ENCODE measurements around the gene GALNT9. TPM values are rescaled to one million over a fixed set of nuclear protein-coding genes. Genes with fewer than 3 reads are reported as not detected.

Gene GALNT9
- total and polyA plus RNA-seq, 7 donors, result 0.28 to 5.0 (median 2.8) TPM; not detected in 2

- Histone ChIP-seq H3K27ac (no peak overlapping the region), H3K4me3 (no peak overlapping the region), H3K4me1 (no peaks in the 10 kb centered on the region), H3K36me3 (no peaks in the 10 kb centered on the region), H3K9me3 (no peaks in the 10 kb centered on the region), H3K27me3 (peaks cover 0 to 11% (median 0%) of the 10 kb centered on the region in 3 donors)
- TF ChIP-seq CTCF (IDR thresholded peaks at IDR 0.05), result no peak
- TF ChIP-seq POLR2A (IDR thresholded peaks at IDR 0.05), result no peak
- no peak for TF ChIP-seq POLR2AphosphoS5 (IDR thresholded peaks at IDR 0.05)
- no peak for TF ChIP-seq EP300 (IDR thresholded peaks at IDR 0.05)
- 77 to 87% methylated on average over 40 of the region's 40 CpGs for WGBS, 2 donors
- intact Hi-C loops (cut with DNase I), result no loop called here
- DNase-seq, result no peak
Measured at GRCh38 chr12:132262256-132263060, 66.9 kb downstream of the GALNT9 start.

DNA sequence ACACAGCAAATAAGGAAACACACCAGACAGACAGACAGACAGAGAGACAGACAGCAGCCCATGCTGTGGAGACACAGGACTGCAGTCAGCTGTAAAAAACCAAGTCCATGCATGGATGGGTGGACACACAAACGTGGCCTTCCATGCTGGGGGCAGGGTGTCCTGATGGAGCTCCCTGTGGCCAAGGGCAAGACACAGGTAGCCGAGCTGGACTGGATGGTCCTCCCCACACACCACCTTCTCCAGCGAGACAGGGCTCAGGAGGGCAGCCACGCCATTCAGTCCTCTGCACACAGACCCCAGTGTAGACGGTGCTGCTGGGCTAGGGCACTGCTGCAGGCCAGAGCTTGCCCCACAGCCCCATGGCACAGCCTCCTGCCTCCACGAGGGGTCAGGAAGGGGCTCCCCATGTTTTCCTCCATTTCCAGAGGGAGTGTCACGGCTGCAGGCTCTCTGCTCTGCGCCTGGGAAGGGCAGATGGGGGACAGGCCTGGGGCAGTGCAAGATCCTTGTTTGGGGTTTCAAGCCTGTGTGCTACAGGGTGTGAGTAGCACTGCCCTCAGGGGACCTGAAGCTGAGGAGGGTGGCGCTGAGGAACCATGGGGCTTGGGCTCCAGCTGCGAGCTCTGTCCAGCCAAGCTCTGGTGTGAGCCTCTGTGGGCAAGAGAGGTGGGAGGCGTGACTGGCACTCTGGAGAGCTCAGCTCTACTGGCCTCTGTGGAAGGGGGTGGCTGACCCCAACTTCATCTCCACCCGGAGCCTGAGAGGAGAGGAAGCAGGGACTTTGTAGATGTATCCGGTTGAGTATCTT, 67.9 kb downstream of the GALNT9 start:
- Histone ChIP-seq H3K4me3 (no peak overlapping the region), H3K27me3 (peaks cover 0 to 11% (median 0%) of the 10 kb centered on the region in 3 donors), H3K9me3 (no peaks in the 10 kb centered on the region), H3K27ac (no peak overlapping the region), H3K36me3 (no peaks in the 10 kb centered on the region), H3K4me1 (no peaks in the 10 kb centered on the region)
- no peak for DNase-seq
- intact Hi-C loops (cut with DNase I), result no loop called here
- 75 to 82% methylated on average over 13 of the region's 13 CpGs for WGBS, 2 donors
- TF ChIP-seq CTCF (IDR thresholded peaks at IDR 0.05) (no peak), EP300 (IDR thresholded peaks at IDR 0.05) (no peak), POLR2AphosphoS5 (IDR thresholded peaks at IDR 0.05) (no peak), POLR2A (IDR thresholded peaks at IDR 0.05) (no peak)

DNA sequence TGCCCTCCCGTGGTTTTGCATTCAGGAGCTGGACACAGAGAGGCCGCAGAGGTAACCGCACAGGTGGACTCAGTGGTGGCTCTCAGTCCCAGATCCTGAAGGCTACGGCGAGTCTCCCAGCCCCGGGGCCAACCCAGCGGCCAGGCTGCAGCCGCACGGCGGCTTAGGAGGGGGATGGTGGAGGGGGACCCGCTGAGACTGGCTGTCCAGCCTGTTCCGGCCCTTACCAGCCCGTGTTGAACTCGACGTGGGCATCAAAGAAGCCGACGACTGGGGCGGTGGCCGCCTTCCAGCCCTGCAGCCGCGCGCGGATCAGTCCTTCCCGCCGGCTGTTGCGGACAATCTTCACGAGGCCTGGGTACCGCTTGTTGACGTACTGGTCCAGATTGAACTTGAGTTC, 68.7 kb downstream of the GALNT9 start:
- intact Hi-C loops (cut with DNase I), result no loop called here
- Histone ChIP-seq H3K9me3 (no peaks in the 10 kb centered on the region), H3K36me3 (no peaks in the 10 kb centered on the region), H3K27me3 (peaks cover 0 to 9% (median 0%) of the 10 kb centered on the region in 3 donors), H3K27ac (no peak overlapping the region), H3K4me1 (no peaks in the 10 kb centered on the region), H3K4me3 (no peak overlapping the region)
- WGBS, 2 donors, result 86 to 91% methylated on average over 29 of the region's 29 CpGs
- TF ChIP-seq CTCF (IDR thresholded peaks at IDR 0.05), result no peak
- no peak for TF ChIP-seq POLR2AphosphoS5 (IDR thresholded peaks at IDR 0.05)
- no peak for TF ChIP-seq POLR2A (IDR thresholded peaks at IDR 0.05)
- no peak for TF ChIP-seq EP300 (IDR thresholded peaks at IDR 0.05)
- no peak for DNase-seq

DNA sequence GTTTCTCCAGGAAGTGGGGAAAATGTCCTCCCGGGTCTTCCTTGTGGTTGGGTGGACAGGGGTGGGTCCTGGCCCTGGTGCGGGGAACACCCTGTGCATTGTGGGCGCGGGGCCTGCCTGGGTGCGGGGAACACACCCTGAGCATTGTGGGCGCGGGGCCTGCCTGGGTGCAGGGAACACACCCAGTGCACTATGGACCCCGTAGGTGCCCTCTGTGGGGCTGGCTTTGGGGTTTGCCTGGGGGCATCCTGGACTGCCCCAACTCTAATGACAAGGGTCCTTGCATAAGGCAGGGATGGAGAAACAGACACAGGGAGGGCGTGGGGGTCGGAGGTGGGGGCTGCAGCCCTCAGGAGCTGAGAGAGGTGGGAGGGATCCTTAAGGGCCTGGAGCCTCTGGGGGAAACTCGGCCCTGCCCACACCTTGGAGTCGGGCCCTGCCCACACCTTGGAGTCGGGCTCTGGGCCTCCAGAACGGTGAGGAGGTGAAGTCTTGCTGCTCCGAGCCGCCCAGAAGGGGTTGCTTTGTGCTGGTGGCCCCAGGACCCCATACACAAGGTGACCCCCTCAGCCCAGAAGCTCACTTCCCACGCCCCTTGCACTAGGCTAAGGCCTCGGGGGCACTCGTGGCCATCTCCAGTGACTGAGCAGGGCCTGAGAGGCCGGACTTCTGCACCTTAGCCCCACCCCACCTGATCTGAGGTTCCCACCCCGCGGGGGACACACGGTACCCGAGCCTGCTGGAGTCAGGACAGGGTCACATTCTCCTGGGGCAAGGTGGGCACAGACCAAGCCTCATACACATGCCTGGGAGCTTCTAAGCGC, 69.3 kb downstream of the GALNT9 start:
- intact Hi-C loops (cut with DNase I), result no loop called here
- Histone ChIP-seq H3K4me3 (no peak overlapping the region), H3K36me3 (no peaks in the 10 kb centered on the region), H3K4me1 (no peaks in the 10 kb centered on the region), H3K27ac (no peak overlapping the region), H3K9me3 (no peaks in the 10 kb centered on the region), H3K27me3 (peaks cover 0 to 5% (median 0%) of the 10 kb centered on the region in 3 donors)
- WGBS, 2 donors, result 48 to 77% methylated on average over 25 of the region's 25 CpGs
- DNase-seq, result no peak
- TF ChIP-seq POLR2A (IDR thresholded peaks at IDR 0.05) (no peak), CTCF (IDR thresholded peaks at IDR 0.05) (no peak), POLR2AphosphoS5 (IDR thresholded peaks at IDR 0.05) (no peak), EP300 (IDR thresholded peaks at IDR 0.05) (no peak)

All from sigmoid colon (tissue), 7 donors.